Left lung (tissue), 10 donors: ENCODE results near the gene RICTOR. TPM values are rescaled to one million over a fixed set of nuclear protein-coding genes. Genes with fewer than 3 reads are reported as not detected.
A peak's percentile ranks its signal among the peaks of the same experiment; 100 is the strongest.

ENCODE experiments used
- ATAC-seq: fragments of 200-7000 bp; cut with Tn5 transposase; one replicate; pipeline ENCODE4 v1.9.1; 2020; ENCODE audit warnings: moderate library complexity
- DNase-seq, 4 donors: peaks; one replicate each; pipeline ENCODE4 v3.0.0-alpha.2; 2013 to 2020
- H3K27ac ChIP-seq, 2 donors: fragments of 200-600 bp; sonication (generic) in 1 of 2; one replicate each; pipeline versions ENCODE4 v1.5.0 to v1.8.0; 2020 to 2021
- H3K27me3 ChIP-seq, 2 donors: fragments of 200-600 bp; sonication (generic) in 1 of 2; one replicate each; pipeline versions ENCODE4 v1.5.0 to v1.8.0; 2020 to 2021
- H3K36me3 ChIP-seq, 2 donors: fragments of 200-600 bp; sonication (generic) in 1 of 2; one replicate each; pipeline versions ENCODE4 v1.5.0 to v1.8.0; 2020 to 2021
- H3K4me1 ChIP-seq, 2 donors: fragments of 200-600 bp; one replicate each; pipeline ENCODE4 v1.8.0; 2021
- H3K4me3 ChIP-seq, 2 donors: fragments of 200-600 bp; sonication (generic) in 1 of 2; one replicate each; pipeline versions ENCODE4 v1.5.0 to v1.8.0; 2020 to 2021; ENCODE audit warnings: mild to moderate bottlenecking in 1 of 2
- H3K9me3 ChIP-seq, 2 donors: fragments of 200-600 bp; sonication (generic) in 1 of 2; one replicate each; pipeline versions ENCODE4 v1.5.0 to v1.8.0; 2020 to 2021
- CTCF ChIP-seq, 2 donors: fragments of 200-600 bp; sonication (generic) in 1 of 2; IDR thresholded peaks; one replicate each; pipeline versions ENCODE4 v1.5.0 to v1.8.0; 2021; ENCODE audit warnings: antibody characterized with exemption in 2 of 2
- intact Hi-C, 2 donors: fragments of 100-400 bp; cut with DNase I; formaldehyde crosslinking; loops; one replicate each; pipeline versions ENCODE4 v1.11.2 to v1.14.2; 2022
- polyA plus RNA-seq, 6 donors: library from polyadenylated mRNA; unstranded; fragments of 120-200 nt; gene quantifications; one replicate each; pipeline ENCODE4 v1.2.1, GENCODE V29; 2013; ENCODE audit not compliant: insufficient read length in 6 of 6
- total RNA-seq, 2 donors: library from RNA; stranded (reverse); fragmentation: NEBNext Ultra II Directional; extraction: Animal tissue kit (Norgen Biotek cat#: 25700); gene quantifications; one replicate each; pipeline ENCODE4 v1.2.1, GENCODE V29; 2021
- donor health status: DM: no; HTN: yes; CAD: no.
- donor health status: DM: no; HTN: no; CAD: no.

The RICTOR gene
- total and polyA plus RNA-seq, 8 donors: 28.2 to 37.5 (median 31.9) TPM

DNA sequence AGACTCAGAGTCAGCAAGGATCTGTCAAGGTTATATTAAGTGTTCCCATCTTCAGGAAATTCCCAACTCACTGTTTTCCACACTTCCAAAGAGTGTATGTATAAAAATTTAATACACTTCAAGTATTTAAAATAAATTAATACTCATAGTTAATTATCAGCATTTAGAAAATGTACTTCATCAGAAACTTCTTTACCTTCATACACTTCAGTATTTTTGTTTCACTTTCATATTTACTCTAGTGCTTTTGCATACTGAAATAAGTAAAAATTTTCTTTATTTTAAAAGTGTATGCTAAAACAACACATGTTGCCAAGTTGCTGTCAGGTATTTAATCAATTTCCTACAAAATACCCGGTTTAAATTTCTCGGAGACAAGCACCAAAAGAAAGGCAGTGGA is 16.5 kb downstream of the RICTOR start:
- Histone ChIP-seq H3K36me3 (no peaks in the 10 kb centered on the region), H3K4me3 (peak overlapping the region; percentile 12 to 23), H3K4me1 (peaks cover 15 to 39% of the 10 kb centered on the region in 2 donors), H3K27ac (peak overlapping the region; percentile 8 to 15), H3K9me3 (no peaks in the 10 kb centered on the region), H3K27me3 (no peaks in the 10 kb centered on the region)
- TF ChIP-seq CTCF (IDR thresholded peaks at IDR 0.05): no peak
- DNase-seq (no peak), ATAC-seq (no peak)
- intact Hi-C loops: no loop called here

DNA sequence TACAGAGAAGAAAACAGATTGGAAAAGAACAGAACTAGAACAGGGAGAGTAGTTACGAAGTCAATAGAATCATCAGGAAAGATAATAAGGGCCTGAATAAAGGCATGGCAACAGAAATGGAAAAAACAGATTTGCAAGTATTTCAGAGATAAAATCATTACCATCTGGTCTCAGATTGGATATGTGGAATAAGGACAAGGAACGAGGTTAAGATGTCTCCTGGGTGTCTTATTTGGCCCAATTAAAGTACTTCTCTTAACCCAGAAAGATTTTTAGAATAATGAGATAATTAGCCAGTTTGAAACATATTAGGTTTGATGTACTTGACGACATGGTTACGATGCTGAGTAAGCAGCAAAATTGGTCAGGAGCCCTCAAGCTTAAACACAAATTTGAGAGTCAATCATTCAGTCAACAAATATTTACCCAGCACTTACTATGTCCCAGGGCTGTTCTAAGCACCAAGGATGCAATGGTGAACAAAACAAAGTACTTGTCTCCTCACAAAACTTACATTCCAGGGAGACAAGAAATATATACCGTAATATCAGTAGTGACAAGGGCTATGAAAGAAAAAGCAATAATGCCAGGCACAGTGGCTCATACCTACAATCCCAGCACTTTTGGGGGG is 18.3 kb downstream of the RICTOR start:
- ATAC-seq (peak; percentile 82), DNase-seq (no peak)
- H3K27ac ChIP-seq: no peak overlapping the region
- no peak overlapping the region for H3K4me3 ChIP-seq
- no peaks in the 10 kb centered on the region for H3K36me3 ChIP-seq
- H3K4me1 ChIP-seq: peaks cover 10 to 35% of the 10 kb centered on the region in 2 donors
- intact Hi-C loops: no loop called here
- no peaks in the 10 kb centered on the region for H3K27me3 ChIP-seq
- H3K9me3 ChIP-seq: no peaks in the 10 kb centered on the region
- no peak for TF ChIP-seq CTCF (IDR thresholded peaks at IDR 0.05)

- DNase-seq (no peak), ATAC-seq (peak; percentile 10)
- Histone ChIP-seq H3K27ac (no peak overlapping the region), H3K9me3 (no peaks in the 10 kb centered on the region), H3K36me3 (no peaks in the 10 kb centered on the region), H3K4me3 (no peak overlapping the region), H3K4me1 (peaks cover 10 to 36% of the 10 kb centered on the region in 2 donors), H3K27me3 (no peaks in the 10 kb centered on the region)
- no peak for TF ChIP-seq CTCF (IDR thresholded peaks at IDR 0.05)
- intact Hi-C loops: no loop called here
Observed at GRCh38 chr5:39055027-39055767, 19.0 kb downstream of the RICTOR start.

DNA sequence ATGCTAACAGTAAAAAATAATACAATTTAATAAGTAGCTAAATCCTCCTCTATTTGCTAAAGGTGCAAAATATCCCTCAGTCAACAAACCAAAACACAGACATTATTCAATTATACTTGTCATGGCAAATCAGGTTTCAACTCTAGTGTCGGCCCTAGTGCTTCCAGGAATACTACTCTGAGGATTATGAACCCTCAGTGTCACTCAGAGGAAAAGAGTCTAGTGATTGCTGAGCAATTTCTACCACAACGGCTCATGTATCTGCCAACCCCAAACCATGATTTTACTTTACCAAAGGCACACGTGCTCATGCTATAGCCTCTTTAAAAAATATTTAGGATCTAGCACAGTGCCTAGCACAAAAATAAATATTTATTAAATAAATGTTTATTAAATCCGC is 21.0 kb downstream of the RICTOR start:
- Histone ChIP-seq H3K36me3 (no peaks in the 10 kb centered on the region), H3K27ac (no peak overlapping the region), H3K9me3 (no peaks in the 10 kb centered on the region), H3K4me3 (no peak overlapping the region), H3K4me1 (peaks cover 2 to 30% of the 10 kb centered on the region in 2 donors), H3K27me3 (no peaks in the 10 kb centered on the region)
- ATAC-seq (no peak), DNase-seq (no peak)
- TF ChIP-seq CTCF (IDR thresholded peaks at IDR 0.05): no peak
- intact Hi-C loops: no loop called here

- Histone ChIP-seq H3K36me3 (no peaks in the 10 kb centered on the region), H3K27ac (no peak overlapping the region), H3K9me3 (no peaks in the 10 kb centered on the region), H3K4me3 (no peak overlapping the region), H3K4me1 (peaks cover 0 to 19% of the 10 kb centered on the region in 2 donors), H3K27me3 (no peaks in the 10 kb centered on the region)
- DNase-seq (no peak), ATAC-seq (no peak)
- intact Hi-C loops: no loop called here
- TF ChIP-seq CTCF (IDR thresholded peaks at IDR 0.05): no peak
Observed at GRCh38 chr5:39052141-39052540, 22.1 kb downstream of the RICTOR start.
